Stimulated activated CD8-positive, alpha-beta memory T cell treated with anti-CD3 and anti-CD28 coated beads, Interleukin-15, amount 100 ng/mL, for 24 hours (primary cell): ENCODE data around the gene PKD1.

ENCODE experiments used
- DNase-seq: peaks from one replicate; pipeline ENCODE4 v3.0.0-alpha.2; 2020; ENCODE audit warnings: low read depth

The PKD1 gene

GRCh38 chr16:2087748-2088631 is 47.7 kb downstream of the PKD1 start:
- no peak for DNase-seq

DNA sequence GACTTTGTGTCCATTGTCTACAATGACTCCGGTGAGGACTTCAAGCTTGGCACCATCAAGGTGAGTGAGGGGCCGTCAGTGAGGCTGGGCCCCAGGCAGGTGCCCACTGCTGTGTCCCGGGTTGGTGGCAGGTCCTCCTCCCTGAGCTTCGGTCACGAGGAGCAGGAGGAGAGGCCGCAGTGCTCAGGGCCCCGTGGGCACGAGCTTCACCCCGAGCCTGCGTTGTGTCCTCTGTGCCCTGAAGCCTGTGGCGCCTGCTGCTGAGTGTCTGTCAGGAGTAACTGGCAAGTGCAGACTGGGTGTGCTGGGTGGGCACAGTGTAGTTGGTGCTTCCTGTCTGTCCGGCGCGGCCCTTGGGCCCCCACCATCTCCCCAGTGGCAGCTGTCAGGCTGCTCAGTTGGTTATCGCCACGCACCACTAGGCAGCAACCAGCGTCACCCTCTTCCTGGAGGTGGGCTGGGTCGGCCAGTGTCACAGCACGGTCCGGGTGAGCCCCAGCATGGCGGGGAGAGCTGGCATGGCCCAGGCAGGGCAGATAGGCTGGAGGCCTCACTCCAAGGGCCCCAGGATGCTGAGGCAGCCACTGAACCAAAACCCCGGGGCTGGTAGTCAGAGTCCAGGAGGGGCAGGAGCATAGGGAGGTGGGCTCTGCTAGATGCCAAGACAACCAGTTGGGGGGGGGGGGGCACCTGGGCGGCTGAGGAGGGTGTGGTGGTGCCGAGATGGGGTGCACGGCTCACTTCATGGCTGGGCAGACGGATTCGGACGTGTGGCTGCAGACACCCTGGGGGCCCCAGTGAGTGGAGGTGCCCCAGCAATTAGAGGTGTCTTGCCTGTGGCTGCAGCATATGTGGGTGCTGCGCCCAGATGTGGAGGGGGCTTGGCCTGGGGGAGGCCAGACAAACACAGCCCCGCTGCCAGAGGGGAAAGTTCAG is 48.6 kb downstream of the PKD1 start:
- no peak for DNase-seq

DNA sequence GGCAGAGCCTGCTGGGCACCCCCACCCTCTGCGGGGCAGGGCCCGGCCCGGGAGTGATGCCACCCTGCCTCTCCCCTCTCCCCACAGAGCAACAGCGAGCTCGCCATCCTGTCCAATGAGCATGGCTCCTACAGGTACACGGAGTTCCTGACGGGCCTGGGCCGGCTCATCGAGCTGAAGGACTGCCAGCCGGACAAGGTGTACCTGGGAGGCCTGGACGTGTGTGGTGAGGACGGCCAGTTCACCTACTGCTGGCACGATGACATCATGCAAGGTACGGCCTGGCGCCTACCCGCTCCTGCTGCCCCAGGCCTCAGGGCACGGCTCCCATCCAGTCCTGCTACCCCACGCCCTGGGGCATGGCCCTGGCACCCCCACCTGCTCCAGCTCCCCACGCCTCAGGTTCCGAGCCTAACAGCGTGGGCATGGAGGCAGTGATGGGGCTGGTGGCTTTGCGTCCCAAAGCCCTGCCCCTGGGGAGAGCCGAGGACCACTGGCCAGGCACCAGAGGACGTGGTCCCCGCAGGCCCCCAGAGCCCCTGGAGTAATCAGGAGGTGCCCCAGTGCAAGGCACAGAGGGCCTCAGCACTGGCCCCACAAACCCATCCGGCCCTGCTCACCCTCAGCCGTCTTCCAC is 49.5 kb downstream of the PKD1 start:
- DNase-seq, result no peak

DNA sequence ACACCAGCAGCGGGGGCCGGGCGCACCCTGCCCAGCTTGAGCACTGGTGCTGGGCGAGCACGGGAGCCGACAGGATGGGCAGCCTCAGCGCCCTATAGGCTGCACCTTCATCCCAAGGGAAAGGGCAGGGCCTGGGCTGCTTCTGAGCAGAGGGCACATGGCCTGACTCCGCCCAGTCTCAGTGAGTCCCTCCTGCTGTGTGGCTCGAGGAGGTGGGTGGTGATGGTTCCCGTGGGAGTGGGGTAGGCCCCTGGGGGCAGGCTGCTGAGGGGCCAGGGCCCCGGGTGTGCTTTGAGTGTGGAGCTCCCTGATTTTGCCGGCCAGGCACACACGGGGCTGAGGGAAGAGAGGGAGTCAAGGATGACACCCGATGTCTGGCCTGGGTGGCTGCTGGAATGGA is 50.0 kb downstream of the PKD1 start:
- no peak for DNase-seq

DNA sequence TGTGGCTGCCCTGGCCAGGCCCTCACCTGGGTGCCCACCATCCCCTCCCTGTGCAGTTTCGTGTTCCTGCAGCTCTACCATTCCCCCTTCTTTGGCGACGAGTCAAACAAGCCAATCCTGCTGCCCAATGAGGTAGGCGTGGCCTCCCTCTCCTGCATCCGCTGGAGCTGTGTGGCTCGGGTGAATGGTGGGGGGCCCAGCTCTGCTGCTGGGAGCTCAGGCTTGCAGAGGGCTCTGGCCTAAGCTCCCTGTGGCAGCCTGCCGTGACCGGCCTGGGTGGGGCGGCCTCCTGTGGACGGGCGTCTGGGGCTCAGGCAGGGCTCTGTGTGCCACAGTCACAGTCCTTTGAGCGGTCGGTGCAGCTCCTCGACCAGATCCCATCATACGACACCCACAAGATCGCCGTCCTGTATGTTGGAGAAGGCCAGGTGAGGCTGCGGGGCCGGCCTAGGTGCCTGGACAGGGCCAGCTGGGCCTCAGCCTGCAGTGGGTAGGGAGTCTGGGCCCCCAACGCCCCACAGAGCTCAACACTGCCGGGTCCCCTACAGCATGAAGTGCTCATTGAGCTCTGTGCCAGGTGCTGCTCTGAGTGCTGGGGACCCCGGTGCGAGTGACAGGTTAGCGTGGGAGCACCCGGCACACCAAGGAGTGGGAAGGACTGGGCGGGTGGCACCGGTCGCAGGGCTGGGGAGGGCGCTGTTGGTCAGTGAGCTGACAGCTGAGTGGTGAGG is 50.6 kb downstream of the PKD1 start:
- no peak for DNase-seq

DNA sequence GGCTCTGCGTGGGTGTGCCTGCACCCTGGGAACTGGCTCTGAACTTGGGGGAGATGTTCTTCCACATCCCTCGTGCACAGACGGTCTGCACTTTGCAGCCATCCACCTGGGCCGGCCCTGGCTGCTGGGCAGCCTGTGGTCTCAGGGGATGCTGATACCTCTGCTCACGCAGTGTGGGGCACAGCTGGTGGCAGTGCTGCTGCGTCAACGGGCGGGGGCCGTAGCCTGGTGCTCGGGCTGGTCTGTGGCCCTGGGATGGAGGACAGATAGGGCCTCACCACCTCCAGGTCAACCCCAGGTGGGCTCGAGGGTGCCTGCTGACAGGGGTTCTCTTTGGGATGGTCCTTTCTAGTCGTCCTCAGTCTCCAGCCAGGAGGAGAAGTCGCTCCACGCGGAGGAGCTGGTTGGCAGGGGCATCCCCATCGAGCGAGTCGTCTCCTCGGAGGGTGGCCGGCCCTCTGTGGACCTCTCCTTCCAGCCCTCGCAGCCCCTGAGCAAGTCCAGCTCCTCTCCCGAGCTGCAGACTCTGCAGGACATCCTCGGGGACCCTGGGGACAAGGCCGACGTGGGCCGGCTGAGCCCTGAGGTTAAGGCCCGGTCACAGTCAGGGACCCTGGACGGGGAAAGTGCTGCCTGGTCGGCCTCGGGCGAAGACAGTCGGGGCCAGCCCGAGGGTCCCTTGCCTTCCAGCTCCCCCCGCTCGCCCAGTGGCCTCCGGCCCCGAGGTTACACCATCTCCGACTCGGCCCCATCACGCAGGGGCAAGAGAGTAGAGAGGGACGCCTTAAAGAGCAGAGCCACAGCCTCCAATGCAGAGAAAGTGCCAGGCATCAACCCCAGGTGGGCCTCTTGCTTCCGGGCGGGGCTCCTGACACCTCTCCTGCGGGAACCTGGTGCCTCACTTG is 51.6 kb downstream of the PKD1 start:
- no peak for DNase-seq

GRCh38 chr16:2083409-2083808 is 52.3 kb downstream of the PKD1 start:
- DNase-seq, result no peak

DNA sequence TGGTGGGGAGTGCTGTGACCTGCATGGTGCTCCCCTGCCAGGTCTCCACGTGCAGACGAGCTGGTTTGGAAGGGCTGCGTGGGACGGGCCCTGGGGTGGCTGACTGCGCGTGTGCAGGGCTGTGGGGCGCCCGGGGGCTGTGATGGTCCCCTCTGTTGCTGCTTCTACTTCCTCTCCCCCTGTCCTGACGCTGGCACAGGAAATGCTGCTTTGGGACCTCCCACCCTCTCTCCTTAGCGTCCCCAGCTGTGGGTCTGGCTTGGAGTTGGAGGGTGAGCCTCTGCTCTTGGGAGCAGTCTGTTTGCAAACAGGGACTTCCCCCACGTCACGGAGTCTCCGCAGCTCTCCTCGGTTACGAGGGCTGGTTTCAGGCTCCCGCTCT is 52.7 kb downstream of the PKD1 start:
- no peak for DNase-seq

DNA sequence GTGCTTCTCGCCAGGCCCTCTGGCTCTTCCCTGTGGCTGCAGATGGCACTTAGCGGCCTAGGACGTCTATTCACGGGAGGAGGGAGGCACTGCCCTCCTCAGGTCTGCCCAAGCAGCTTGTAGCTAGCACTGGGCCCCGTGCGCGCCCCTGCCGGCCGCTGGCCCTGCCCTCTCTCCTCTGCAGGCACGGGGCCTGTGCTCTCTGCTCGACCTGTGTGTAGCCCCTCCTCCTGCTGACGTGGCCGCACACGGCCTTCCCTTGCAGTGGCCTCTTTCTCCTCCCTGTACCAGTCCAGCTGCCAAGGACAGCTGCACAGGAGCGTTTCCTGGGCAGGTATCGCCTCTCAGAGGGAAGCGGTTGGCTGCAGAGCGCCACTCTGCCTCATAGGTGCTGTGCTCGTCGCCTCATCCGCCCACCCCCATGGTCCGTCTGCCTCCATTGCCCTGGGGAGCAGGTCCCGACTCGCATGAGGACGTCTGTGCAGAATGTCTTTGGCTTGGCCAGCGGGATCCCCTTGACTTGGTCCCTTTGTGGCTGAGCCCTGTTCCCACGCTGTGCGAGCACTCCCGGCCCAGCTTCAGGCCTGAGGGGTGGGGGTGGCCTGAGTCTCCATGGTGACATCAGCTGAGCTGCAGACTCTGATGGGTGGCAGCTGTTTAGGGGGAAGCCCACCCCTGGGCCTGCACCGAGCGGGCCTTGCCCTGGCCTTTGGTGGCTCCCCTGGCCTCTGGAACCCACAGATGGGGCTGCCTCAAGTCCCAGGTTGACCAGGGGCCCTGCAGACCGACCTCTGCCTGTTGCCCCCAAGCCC is 53.3 kb downstream of the PKD1 start:
- DNase-seq, result no peak

GRCh38 chr16:2081201-2082084 is 54.3 kb downstream of the PKD1 start:
- no peak for DNase-seq

GRCh38 chr16:2079991-2080390 is 55.7 kb downstream of the PKD1 start:
- no peak for DNase-seq

GRCh38 chr16:2079311-2079800 is 56.3 kb downstream of the PKD1 start:
- DNase-seq, result no peak

DNA sequence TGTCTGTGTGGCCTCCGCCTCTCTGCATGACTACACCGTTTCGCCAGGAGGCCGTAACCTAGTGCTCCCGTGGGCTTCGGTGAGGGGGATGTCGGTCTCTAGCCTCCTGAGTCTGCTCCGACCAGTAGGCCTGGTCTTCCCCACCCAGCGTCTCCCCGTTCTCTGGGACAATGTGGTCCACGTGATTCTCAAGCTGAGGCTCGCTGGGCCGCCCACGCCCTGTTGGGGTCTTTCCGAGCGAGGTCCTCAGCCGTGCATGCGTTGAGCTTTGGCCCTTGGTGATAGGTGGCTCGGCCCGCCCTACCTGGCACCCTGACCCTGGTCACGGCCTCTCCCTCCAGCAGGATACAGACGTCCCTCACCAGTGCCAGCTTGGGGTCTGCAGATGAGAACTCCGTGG is 57.0 kb downstream of the PKD1 start:
- no peak for DNase-seq

DNA sequence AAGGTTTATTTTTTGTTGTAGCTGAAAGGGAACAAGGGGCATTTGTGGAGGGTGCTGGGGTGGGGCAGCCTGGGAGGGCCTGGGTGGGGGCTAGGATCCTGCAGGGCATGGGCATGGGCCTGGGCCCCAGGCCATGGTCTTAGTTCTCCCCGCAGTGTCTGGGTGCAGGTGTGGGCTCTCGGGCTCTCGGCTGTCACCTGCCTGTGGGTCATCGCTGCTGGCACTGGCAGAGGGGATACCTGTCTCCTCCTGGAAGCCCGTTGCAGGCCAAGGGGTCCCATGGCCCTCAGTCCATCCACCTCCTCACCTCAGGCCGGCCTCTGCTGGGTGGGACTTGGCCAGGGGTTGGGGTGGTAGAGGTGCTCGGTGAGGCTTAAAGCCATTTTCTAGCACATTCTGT is 57.6 kb downstream of the PKD1 start:
- DNase-seq, result no peak

DNA sequence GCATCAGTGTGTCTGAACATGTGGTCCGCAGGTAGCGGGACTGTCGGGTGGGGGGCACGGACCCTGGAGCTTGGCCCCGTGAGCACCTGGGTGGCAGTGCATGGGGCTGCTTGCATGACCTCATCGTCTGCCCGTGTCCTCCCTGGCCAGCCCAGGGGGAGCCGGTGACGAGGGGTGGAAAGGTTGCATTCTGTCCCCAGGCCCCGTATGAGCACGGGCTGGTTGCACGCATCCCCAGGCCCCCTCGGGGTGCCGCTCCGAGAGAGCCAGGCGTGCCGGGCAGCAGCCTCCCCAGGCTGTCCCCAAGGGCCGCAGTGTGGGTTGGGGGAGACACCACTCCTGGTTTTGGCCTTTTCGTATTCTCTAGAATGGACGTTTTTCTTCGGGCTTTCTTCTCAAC is 58.0 kb downstream of the PKD1 start:
- DNase-seq, result no peak

DNA sequence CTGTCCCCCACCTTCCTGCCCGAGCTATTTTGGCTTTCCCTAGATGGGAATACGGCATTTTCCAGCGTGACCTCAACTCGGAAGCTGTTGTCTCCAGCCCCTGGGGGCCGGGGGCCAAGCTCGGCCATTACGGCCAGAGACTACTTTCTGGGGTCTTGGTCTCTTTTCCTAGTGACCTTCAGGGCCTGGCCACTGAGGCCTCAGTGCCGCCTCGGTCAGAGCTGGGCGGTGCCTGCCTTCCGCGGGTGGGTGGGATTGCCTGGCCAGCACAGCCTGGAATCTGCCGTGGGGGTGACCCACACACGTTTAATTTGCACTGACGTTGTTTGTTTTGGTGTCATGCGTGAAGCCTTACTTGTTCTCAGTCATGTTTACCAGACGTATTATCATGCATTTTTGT is 58.7 kb downstream of the PKD1 start:
- DNase-seq, result no peak

DNA sequence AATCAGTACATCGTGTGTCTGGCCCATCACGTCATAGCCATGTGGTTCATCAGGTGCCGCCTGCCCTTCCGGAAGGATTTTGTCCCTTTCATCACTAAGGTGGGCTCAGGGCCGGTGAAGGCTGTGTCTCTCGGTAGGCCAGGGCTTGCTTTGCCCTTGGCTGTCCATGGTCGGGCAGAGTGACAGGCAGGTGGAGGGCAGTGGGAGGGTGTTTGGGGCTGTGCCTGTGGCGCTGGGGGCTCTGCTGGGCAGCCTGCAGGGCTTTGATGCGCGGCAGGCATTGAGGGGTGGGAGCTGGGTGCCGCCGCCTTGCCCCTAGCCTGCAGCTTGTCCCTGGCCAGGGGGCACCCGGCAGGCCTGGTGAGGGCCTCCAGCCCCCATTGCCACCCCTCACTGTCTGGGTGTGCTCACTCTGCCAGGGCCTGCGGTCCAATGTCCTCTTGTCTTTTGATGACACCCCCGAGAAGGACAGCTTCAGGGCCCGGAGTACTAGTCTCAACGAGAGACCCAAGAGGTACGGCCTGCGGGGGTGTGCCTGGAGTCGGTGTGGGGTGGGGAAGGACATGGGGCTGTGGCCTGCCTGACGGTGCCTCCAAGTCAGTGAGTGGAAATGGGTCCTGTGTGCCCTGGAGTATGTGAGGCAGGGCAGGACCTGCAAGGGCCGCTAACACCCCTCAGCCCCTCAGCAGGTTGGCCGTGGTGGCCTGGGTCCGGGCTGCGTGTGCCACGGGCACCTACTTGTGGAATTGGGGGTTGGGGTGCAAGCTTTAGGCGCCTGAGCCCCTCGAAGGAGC is 59.4 kb downstream of the PKD1 start:
- DNase-seq, result no peak

- DNase-seq, result no peak
Measured at GRCh38 chr16:2075631-2076030, 60.1 kb downstream of the PKD1 start.
